H9 (cell line): Measurements from ENCODE around the gene FTO. TPM values are rescaled to one million over a fixed set of nuclear protein-coding genes. Genes with fewer than 3 reads are reported as not detected.

Experiments
- DNase-seq: peaks from one replicate; pipeline ENCODE4 v3.0.0-alpha.2; 2017
- H2AFZ ChIP-seq: one replicate; pipeline ENCODE4 v1.6.1; 2013; ENCODE audit warnings: mild to moderate bottlenecking, low read length, control low read depth, moderate library complexity
- H2AK5ac ChIP-seq: 2 replicates; pipeline ENCODE4 v1.6.1; 2013; ENCODE audit warnings: low read length, control low read depth, mixed read lengths; ENCODE audit not compliant: insufficient read length
- H2BK120ac ChIP-seq: one replicate; pipeline ENCODE4 v1.6.1; 2013; ENCODE audit warnings: low read depth, mild to moderate bottlenecking, low read length, control low read depth, inconsistent platforms; ENCODE audit not compliant: poor library complexity, severe bottlenecking
- H2BK12ac ChIP-seq: 2 replicates; pipeline ENCODE4 v1.6.1; 2013; ENCODE audit warnings: low read length, control low read depth, mixed read lengths, low read depth; ENCODE audit not compliant: insufficient read length
- H2BK15ac ChIP-seq: 2 replicates; pipeline ENCODE4 v1.6.1; 2013; ENCODE audit warnings: low read depth, low read length, control low read depth
- H2BK20ac ChIP-seq: one replicate; pipeline ENCODE4 v1.6.1; 2013; ENCODE audit warnings: low read depth, mild to moderate bottlenecking, low read length, control low read depth, inconsistent platforms; ENCODE audit not compliant: poor library complexity, severe bottlenecking
- H2BK5ac ChIP-seq: 2 replicates; pipeline ENCODE4 v1.6.1; 2013; ENCODE audit warnings: low read length, control low read depth, mixed read lengths; ENCODE audit not compliant: insufficient read length
- H3K14ac ChIP-seq: 2 replicates; pipeline ENCODE4 v1.6.1; 2013; ENCODE audit warnings: low read length, control low read depth; ENCODE audit not compliant: insufficient read depth
- H3K18ac ChIP-seq: 2 replicates; pipeline ENCODE4 v1.6.1; 2013; ENCODE audit warnings: low read depth, mild to moderate bottlenecking, mixed read lengths, low read length, control low read depth; ENCODE audit not compliant: insufficient read length
- H3K23ac ChIP-seq: 2 replicates; pipeline ENCODE4 v1.6.1; 2013; ENCODE audit warnings: low read length, control low read depth, mixed read lengths, low read depth; ENCODE audit not compliant: insufficient read length
- H3K23me2 ChIP-seq: 2 replicates; pipeline ENCODE4 v1.6.1; 2013; ENCODE audit warnings: low read depth, mild to moderate bottlenecking, mixed read lengths, low read length, control low read depth; ENCODE audit not compliant: insufficient read length, poor library complexity, severe bottlenecking
- H3K27ac ChIP-seq: 2 replicates; pipeline ENCODE4 v1.5.1; 2013; ENCODE audit warnings: low read length, control low read depth, mixed read lengths, low read depth; ENCODE audit not compliant: insufficient read length
- H3K27me3 ChIP-seq: 2 replicates; pipeline ENCODE4 v1.6.1; 2013; ENCODE audit warnings: low read length, control low read depth, inconsistent platforms; ENCODE audit not compliant: insufficient read depth
- H3K4ac ChIP-seq: 2 replicates; pipeline ENCODE4 v1.6.1; 2013; ENCODE audit warnings: low read depth, mild to moderate bottlenecking, control low read depth, inconsistent platforms, low read length, moderate library complexity
- H3K4me1 ChIP-seq: 2 replicates; pipeline ENCODE4 v1.6.1; 2013; ENCODE audit warnings: low read length, control low read depth, inconsistent platforms; ENCODE audit not compliant: insufficient read depth
- H3K4me2 ChIP-seq: 2 replicates; pipeline ENCODE4 v1.6.1; 2013; ENCODE audit warnings: low read length, control low read depth, mixed read lengths; ENCODE audit not compliant: insufficient read length, insufficient read depth
- H3K56ac ChIP-seq: 2 replicates; pipeline ENCODE4 v1.6.1; 2013; ENCODE audit warnings: low read depth, mild to moderate bottlenecking, mixed read lengths, low read length, control low read depth; ENCODE audit not compliant: insufficient read length
- H3K79me1 ChIP-seq: 2 replicates; pipeline ENCODE4 v1.6.1; 2013; ENCODE audit warnings: low read depth, mild to moderate bottlenecking, moderate library complexity, low read length, control low read depth, inconsistent platforms; ENCODE audit not compliant: insufficient read depth, poor library complexity, severe bottlenecking
- H3K79me2 ChIP-seq: 2 replicates; pipeline ENCODE4 v1.6.1; 2013; ENCODE audit warnings: low read length, control low read depth, inconsistent platforms; ENCODE audit not compliant: insufficient read depth
- H3K9ac ChIP-seq: 2 replicates; pipeline ENCODE4 v1.6.1; 2013; ENCODE audit warnings: low read length, control low read depth, mixed read lengths; ENCODE audit not compliant: insufficient read length; ENCODE audit errors: extremely low read depth
- H3K9me3 ChIP-seq: one replicate; pipeline ENCODE4 v1.6.1; 2013; ENCODE audit warnings: low read depth, low read length, inconsistent platforms; ENCODE audit not compliant: control insufficient read depth
- H3T11ph ChIP-seq: one replicate; pipeline ENCODE4 v1.6.1; 2013; ENCODE audit warnings: mild to moderate bottlenecking, low read length, control low read depth, inconsistent platforms
- H4K20me1 ChIP-seq: one replicate; pipeline ENCODE4 v1.6.1; 2013; ENCODE audit not compliant: control insufficient read depth, insufficient read length, insufficient read depth
- H4K5ac ChIP-seq: 2 replicates; pipeline ENCODE4 v1.6.1; 2013; ENCODE audit warnings: low read depth, mild to moderate bottlenecking, mixed read lengths, low read length, control low read depth; ENCODE audit not compliant: insufficient read length
- H4K8ac ChIP-seq: replicated peaks from 2 replicates; pipeline ENCODE4 v1.6.1; 2013; ENCODE audit warnings: low read length, control low read depth, mixed read lengths, low read depth; ENCODE audit not compliant: insufficient read length
- H4K91ac ChIP-seq: 2 replicates; pipeline ENCODE4 v1.6.1; 2013; ENCODE audit warnings: low read depth, mild to moderate bottlenecking, moderate library complexity, mixed read lengths, low read length, control low read depth; ENCODE audit not compliant: insufficient read length
- H3K27ac Mint-ChIP-seq, 3 experiments: 2 replicates in 2 of 3; 3 replicates in 1 of 3; pipeline ENCODE4 v1.8.0; 2020 to 2021; ENCODE audit warnings: mixed read lengths in 3 of 3, mild to moderate bottlenecking in 1 of 3, moderate library complexity in 1 of 3
- H3K27me3 Mint-ChIP-seq: 2 replicates; pipeline ENCODE4 v1.8.0; 2021; ENCODE audit warnings: low read depth, mild to moderate bottlenecking, moderate library complexity, mixed read lengths
- H3K36me3 Mint-ChIP-seq, 3 experiments: 2 replicates in 2 of 3; 3 replicates in 1 of 3; pipeline ENCODE4 v1.8.0; 2020 to 2021; ENCODE audit warnings: low read depth in 3 of 3, mixed read lengths in 3 of 3; ENCODE audit not compliant: insufficient read depth in 1 of 3
- H3K4me1 Mint-ChIP-seq, 2 experiments: 2 replicates each; pipeline ENCODE4 v1.8.0; 2020; ENCODE audit warnings: mixed read lengths in 2 of 2
- H3K4me3 Mint-ChIP-seq, 2 experiments: 2 replicates in 1 of 2; 3 replicates in 1 of 2; pipeline ENCODE4 v1.8.0; 2020 to 2021; ENCODE audit warnings: mild to moderate bottlenecking in 2 of 2, mixed read lengths in 2 of 2, moderate library complexity in 1 of 2
- H3K9me3 Mint-ChIP-seq, 2 experiments: 2 replicates in 1 of 2; 3 replicates in 1 of 2; pipeline ENCODE4 v1.8.0; 2020; ENCODE audit warnings: mild to moderate bottlenecking in 2 of 2, mixed read lengths in 2 of 2, moderate library complexity in 1 of 2
- CTCF ChIP-seq: fragments of 200-600 bp; sonication (generic); conservative IDR thresholded peaks from 3 replicates; pipeline ENCODE4 v1.8.0; 2021; ENCODE audit warnings: antibody characterized with exemption, mild to moderate bottlenecking
- WGBS: extraction: QIAGEN DNeasy Blood & Tissue Kit; methylation state at CpG from one replicate; pipeline ENCODE4 v1.1.7; 2013; ENCODE audit warnings: missing lambda C conversion rate, low lambda C conversion rate, mixed read lengths; ENCODE audit not compliant: insufficient read length; ENCODE audit errors: extremely low coverage; 5-methylcytosine and 5-hydroxymethylcytosine counted together
- total RNA-seq: library from RNA; stranded (reverse); gene quantifications from 2 replicates; pipeline ENCODE4 v1.2.1, GENCODE V29; 2021

The FTO gene
- total RNA-seq, 1 experiment from 2014 or later, result 67.9 TPM

DNA sequence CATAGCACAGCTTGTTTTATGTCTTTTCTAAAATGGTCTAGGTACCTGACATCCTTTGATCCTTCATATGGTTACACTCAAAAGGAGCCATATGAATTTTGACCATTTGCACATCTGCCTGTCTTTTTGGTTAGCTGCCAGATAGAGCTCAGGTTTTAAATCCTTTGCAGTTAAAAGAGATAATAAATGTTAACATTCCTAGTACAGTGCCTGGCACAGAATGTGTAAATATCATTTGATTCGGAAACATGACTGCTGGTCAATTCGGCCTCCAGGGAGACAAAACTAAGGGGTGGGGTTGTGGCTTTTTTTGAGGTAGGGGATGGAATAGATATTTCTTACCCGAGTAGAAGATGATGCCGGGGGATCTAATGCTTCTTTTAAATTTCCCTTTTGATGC is 64.2 kb downstream of the FTO start:
- WGBS, result no CpG with 5 or more reads among the region's 4 CpGs
- Histone ChIP-seq H2BK15ac (no peak overlapping the region), H4K91ac (no peak overlapping the region), H4K8ac (no peak overlapping the region), H3K14ac (no peak overlapping the region), H3K27me3 (no peaks in the 10 kb centered on the region), H3K79me2 (no peaks in the 10 kb centered on the region), H2BK120ac (no peak overlapping the region), H3T11ph (no peak overlapping the region), H2AFZ (no peak overlapping the region), H3K4me1 (no peaks in the 10 kb centered on the region), H3K79me1 (no peaks in the 10 kb centered on the region), H3K4ac (no peak overlapping the region), H4K5ac (no peak overlapping the region), H3K27ac (no peak overlapping the region), H3K56ac (no peak overlapping the region), H4K20me1 (no peaks in the 10 kb centered on the region), H2BK12ac (no peak overlapping the region), H3K9me3 (no peaks in the 10 kb centered on the region), H3K23me2 (no peaks in the 10 kb centered on the region), H2BK5ac (no peak overlapping the region), H3K18ac (no peak overlapping the region), H2BK20ac (no peak overlapping the region), H3K4me2 (no peak overlapping the region), H3K23ac (no peak overlapping the region), H3K9ac (no peak overlapping the region), H2AK5ac (no peak overlapping the region)
- DNase-seq, result no peak
- Mint-ChIP-seq H3K27ac (no peak overlapping the region; a peak in 1 of 7 replicates), H3K36me3 (no peaks in the 10 kb centered on the region), H3K9me3 (no peaks in the 10 kb centered on the region), H3K4me1 (peaks cover 3 to 5% of the 10 kb centered on the region in 2 experiments; a peak in 3 of 4 replicates), H3K4me3 (no peak overlapping the region), H3K27me3 (no peaks in the 10 kb centered on the region)
- TF ChIP-seq CTCF, result no peak
